Dedifferentiated amniotic fluid mesenchymal stem cell (primary cell): ENCODE results near the gene GRIK5.
A peak's percentile ranks its signal among the peaks of the same experiment; 100 is the strongest.

ENCODE experiments used
- DNase-seq: peaks from one replicate; pipeline ENCODE4 v3.0.0-alpha.2; 2016; ENCODE audit errors: extremely low spot score

Gene GRIK5

DNA sequence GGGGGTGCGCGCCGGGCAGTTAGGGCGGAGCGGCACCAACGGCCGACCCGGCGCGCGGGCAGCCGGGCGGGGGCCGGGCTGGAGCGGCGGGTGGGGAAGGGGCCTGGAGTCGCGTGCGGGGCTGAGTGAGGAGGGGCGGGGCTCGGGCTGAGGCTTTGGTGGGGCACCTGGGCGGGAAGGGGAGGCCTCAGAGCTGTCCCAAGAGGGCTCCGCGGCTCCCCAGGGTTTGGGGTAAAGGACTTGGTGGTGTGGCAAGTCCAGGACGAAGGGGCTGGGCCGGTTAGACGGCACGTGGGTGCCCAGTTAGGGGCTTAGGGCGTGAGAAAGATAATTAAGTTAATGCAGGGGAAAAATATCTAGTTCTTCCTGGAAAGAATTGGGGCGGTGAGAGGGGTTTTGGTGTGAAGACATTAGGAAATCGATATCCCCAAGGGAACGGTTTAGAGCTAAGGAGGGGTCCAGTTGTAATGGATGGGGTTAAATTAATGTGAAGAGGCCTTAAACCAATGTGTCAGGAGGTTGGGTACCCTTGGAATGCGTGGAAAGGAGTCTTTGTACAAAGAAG is 6.5 kb upstream of the GRIK5 start:
- no peak for DNase-seq

GRCh38 chr19:42075616-42076379 is 5.8 kb upstream of the GRIK5 start, which contains the start of gene ZNF574:
Gene ZNF574 (plus strand): TSS chr19:42076166. CDS start chr19:42078607, 2,441 bp downstream.
- peak; percentile 100 for DNase-seq

- DNase-seq = no peak
Observed at GRCh38 chr19:42075364-42075615, 5.3 kb upstream of the GRIK5 start.

- DNase-seq = no peak
Observed at GRCh38 chr19:42074513-42075363, 4.7 kb upstream of the GRIK5 start.

- DNase-seq = no peak
Observed at GRCh38 chr19:42071247-42071646, 1.2 kb upstream of the GRIK5 start.

DNA sequence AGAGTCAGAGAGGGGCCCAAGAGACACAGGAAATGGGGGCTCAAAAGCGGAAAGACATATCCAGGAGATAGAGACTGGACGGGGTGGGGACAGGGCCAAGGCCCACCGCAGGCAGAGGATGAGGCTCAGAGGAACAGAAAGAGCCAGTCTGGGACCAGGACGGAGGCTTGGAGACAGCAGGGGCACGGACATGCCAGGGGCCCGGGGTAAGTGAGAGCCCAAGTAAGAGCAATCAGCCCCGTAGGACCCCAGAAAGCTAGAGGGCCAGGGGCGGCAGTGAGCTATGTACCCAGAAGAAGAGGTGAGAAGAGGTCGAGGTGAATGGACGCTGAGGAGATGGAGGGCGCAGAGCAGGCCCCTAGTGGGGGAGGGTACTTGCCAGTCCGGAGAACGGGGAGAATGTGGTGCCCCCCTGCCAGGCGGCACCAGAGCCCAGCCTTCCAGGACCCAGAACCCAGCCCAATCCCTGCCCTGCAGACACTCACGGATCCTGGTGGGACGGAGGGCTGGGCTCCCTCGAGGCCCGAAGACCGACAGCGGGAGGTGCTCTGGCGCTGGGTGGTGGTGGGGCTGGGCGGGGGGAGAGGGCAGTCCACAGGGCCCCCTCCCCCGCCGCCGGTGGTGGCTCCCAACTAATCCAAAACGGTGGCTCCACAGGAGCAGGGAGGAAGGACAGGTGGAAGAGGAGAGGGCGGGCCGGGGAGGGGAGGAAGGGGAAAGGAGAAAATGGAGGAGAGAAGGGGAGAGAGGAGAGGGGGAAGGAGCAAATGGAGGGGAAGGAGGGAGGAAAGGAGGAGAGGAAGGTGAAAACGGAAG is 1.0 kb downstream of the GRIK5 start:
- DNase-seq = no peak

DNA sequence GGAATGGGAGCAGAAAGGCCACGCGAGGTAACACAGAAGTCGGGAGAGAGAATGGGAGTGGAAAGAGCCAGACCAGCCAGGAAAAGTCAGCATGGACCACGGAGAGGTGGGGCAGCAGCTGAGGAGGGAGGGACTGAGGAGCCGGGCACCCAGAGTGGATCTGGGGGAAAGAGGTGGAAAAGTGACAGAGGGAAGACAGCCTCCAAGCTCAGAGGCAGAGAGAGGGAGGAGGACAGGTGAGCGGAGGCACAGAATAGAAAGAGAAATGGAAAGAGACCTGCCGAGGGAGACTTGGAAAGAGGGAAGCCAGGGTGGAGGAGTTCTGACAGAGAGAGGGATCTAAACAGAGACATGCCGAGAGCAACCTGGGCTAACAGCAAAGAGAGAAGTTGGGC is 1.6 kb downstream of the GRIK5 start:
- DNase-seq = no peak

DNA sequence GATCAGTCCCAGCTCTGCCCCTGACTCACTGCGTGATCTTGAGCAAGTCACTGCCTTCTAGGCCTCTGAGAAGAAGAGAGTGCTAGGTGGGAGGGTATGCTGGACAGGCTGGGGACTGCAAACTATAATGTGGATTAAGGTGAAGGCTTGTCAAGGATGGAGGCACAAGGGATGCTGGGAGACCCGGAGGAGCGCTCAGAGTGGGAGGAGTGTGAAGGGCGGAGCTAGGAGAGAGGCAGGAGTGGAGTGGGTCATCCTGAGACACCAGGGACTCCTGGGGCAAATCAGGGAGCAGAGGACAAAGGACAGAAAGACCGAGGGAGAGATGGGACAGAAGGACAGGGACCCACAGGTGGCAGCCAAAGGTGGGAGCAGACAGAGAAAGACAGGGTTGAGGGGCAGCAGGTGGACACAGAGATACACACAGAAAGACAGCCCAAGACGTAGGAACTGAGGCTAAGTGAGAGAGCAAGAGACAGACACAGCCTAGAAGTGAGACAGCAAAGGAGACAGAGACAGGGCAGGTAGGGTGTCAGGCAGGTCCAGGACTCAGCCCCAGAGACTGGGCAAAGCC is 2.6 kb downstream of the GRIK5 start:
- no peak for DNase-seq

DNA sequence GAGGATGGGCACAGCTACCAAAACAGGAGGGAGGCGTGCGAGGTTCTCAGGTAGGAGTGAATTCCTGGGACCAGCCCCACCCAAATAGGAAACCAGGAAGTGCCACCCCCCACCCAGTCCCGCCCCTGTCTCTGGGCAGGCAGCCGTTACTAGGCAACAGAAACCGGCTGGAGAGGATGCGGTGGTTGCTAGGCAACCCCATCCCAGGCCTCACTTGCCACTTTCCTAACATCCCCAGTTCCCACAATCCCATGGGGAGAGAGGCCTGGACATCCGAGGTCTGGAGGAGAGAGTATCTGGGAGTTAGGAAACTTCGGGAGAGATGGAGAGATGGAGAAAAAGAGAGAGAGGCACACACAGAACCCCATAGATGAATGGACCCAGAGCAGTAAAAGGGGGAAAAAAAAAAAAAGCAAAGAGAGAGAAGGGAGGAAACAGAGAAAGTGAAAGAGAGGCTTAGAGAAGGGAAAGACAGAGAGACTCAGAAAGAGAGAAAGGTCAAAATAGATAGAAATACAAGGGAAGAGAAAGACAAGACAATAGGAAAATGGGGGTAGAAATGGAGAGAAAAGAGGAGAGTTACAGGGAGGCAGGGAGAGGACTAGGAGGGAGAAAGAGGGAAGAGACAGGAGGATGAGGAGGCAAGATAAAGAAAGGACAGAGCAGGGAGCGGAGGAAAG is 3.8 kb downstream of the GRIK5 start:
- no peak for DNase-seq

- DNase-seq = no peak
Observed at GRCh38 chr19:42065511-42065910, 4.5 kb downstream of the GRIK5 start.

DNA sequence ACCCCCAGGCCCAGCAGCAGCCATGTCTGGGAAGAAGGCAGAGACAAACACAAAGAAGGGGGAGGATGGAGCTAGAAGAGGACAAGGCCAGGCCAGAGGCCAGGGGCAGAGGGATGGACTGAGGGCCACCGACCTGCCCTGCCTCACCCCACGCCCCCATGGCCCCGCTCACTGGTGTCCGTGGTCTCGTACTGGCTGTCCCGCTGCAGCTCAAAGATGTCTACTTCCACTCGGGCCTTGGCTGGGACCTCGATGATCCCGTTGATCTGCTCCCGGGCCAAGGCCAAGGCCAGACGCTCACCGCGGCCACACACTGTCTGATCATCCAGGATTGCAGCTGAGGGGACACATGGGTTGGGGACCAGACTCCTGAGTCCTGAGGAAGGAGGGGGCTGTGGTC is 5.0 kb downstream of the GRIK5 start:
- DNase-seq = no peak

DNA sequence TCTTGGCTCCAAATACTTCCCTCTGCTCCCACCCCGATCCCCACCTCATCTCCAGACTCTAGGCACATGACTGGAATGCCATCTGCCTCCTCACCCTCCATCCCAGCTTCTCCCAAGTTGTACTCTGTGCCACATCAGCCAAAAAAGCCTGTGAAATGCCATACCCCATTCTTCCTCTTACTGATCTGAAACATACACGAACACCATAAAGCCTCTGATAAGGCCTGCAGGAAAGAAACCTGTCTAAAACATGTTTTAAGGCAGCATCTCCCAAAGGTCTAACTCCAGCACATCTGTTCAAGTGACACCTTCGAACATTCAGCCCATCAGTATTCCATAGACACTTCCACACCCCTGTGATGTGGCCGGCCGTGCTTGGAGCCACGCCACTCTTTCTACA is 5.6 kb downstream of the GRIK5 start:
- no peak for DNase-seq

DNA sequence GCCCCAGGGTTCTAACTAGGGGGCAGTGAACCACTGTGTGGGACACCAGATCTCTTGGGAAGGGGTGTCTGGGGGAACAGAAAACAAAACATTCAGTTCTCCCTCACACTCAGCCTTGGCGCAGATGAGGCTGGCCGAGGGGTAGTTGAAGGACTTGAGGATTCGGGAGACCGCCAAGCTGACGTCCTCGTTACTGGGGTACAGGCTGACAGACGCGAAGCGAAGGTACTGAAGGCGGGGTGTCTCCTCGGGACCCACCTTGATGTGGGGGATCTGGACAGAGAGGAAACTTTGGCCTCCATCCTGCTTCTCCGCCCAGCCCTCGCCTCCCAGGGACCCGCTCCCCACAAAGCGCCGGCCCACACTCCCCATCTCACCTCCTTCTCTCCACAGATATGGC is 7.6 kb downstream of the GRIK5 start:
- no peak for DNase-seq

DNA sequence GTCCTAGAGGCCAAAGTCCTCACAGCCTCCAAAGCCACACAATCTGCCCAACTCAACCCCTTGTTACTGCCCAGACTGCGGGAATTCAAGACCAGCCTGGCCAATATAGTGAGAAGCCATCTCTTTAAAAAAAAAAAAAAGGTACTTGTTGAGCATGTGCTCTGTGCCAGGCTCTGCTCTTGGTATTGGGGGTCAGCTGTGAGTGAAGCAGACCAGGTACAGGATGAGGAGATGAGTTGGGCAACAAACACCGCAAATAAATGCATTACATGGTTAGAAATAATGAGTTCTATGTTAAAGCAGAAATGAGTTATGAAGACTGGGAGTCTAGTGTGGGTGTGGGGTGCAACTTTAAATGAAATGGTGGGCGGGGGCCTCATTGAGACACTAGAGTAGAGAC is 9.9 kb downstream of the GRIK5 start:
- no peak for DNase-seq

GRCh38 chr19:42059196-42059595 is 10.8 kb downstream of the GRIK5 start:
- no peak for DNase-seq

- no peak for DNase-seq
Observed at GRCh38 chr19:42057846-42058245, 12.2 kb downstream of the GRIK5 start.

- DNase-seq = no peak
Observed at GRCh38 chr19:42054205-42054604, 15.8 kb downstream of the GRIK5 start.

GRCh38 chr19:42053037-42053935 is 16.7 kb downstream of the GRIK5 start:
- DNase-seq = no peak

- no peak for DNase-seq
Observed at GRCh38 chr19:42052241-42052863, 17.7 kb downstream of the GRIK5 start.
